ENCODE measurements around the gene UGT2B17. TPM values are rescaled to one million over a fixed set of nuclear protein-coding genes. Genes with fewer than 3 reads are reported as not detected.
"Not testable (repeated sequence)": the region's sequence is repeated elsewhere in the genome, so short reads cannot be mapped to it uniquely, and the experiment has no call there.

Gene UGT2B17
- total and polyA plus RNA-seq, 2 of the 13 experiments (the other 11 are each of a cell fraction or from before 2014, with no cell fraction given): not detected

- CTCF ChIA-PET (ENCODE audit: low intra/inter-chr PET ratio, low total read pairs): no interaction called here
Measured at GRCh38 chr4:68535974-68536373, 40.1 kb downstream of the UGT2B17 start.

GRCh38 chr4:68522232-68522631, 53.9 kb downstream of the UGT2B17 start:
- H3K27me3 ChIP-seq (ENCODE audit: control insufficient read depth in 1 of 2, insufficient read depth in 2 of 2, low read length in 2 of 2); FAIRE-seq; CTCF ChIA-PET (ENCODE audit: low intra/inter-chr PET ratio, low total read pairs); H4K20me1 ChIP-seq (ENCODE audit: insufficient read depth, low read length); H3K9ac ChIP-seq (ENCODE audit: insufficient read depth, low read depth, low read length); H2AFZ ChIP-seq (ENCODE audit: low read length); H3K4me2 ChIP-seq (ENCODE audit: low read depth, low read length); H3K36me3 ChIP-seq (replicated peaks in 1 of 2; ENCODE audit: control insufficient read depth in 1 of 2, insufficient read depth in 2 of 2, low read length in 2 of 2); in situ Hi-C loops (cut with HindIII; ENCODE audit: extremely low pct_ligation_motif_present, low pct_unique_long_range_greater_than_20kb); ATAC-seq; DNase-seq (ENCODE audit: low spot score); H3K9me3 ChIP-seq (ENCODE audit: low read length); H3K4me1 ChIP-seq (ENCODE audit: insufficient read depth, low read length); H3K79me2 ChIP-seq (ENCODE audit: insufficient read depth, low read length); H3K4me3 ChIP-seq (replicated peaks in 1 of 3; ENCODE audit: insufficient read depth in 1 of 3, low read depth in 2 of 3, low read length in 3 of 3); BruUV-seq (replicated peaks); POLR2A ChIA-PET; intact Hi-C loops (cut with micrococcal nuclease; ENCODE audit: unreplicated experiment); H3K27ac ChIP-seq (ENCODE audit: extremely low read length, insufficient read depth, low read length): not testable (repeated sequence)
- WGBS (ENCODE audit: low lambda C conversion rate): 80% methylated on average over 1 of the region's 1 CpG

More at GRCh38 chr4:68535974-68536373, 40.1 kb downstream of the UGT2B17 start:
- FAIRE-seq: no peak
- no peak overlapping the region for H3K9ac ChIP-seq (ENCODE audit: insufficient read depth, low read depth, low read length)
- no peaks in the 10 kb centered on the region for H3K4me1 ChIP-seq (ENCODE audit: insufficient read depth, low read length)
- WGBS (ENCODE audit: low lambda C conversion rate): 60% methylated on average over 2 of the region's 6 CpGs
- ATAC-seq: no peak
- POLR2A ChIA-PET: no interaction called here
- no peak overlapping the region for H3K4me2 ChIP-seq (ENCODE audit: low read depth, low read length)
- H4K20me1 ChIP-seq (ENCODE audit: insufficient read depth, low read length): no peaks in the 10 kb centered on the region
- no peaks in the 10 kb centered on the region for H3K27me3 ChIP-seq (ENCODE audit: control insufficient read depth in 1 of 2, insufficient read depth in 2 of 2, low read length in 2 of 2)
- TF ChIP-seq SMAD3 (CRISPR knock-in tag; IDR thresholded peaks at IDR 0.05): no peak
- TF ChIP-seq GTF3A (CRISPR knock-in tag; conservative IDR thresholded peaks at IDR 0.05): no peak
- no peak for TF ChIP-seq JUNB (CRISPR knock-in tag; IDR thresholded peaks at IDR 0.05; ENCODE audit: borderline replicate concordance)
- no peak for TF ChIP-seq HDAC2 (CRISPR knock-in tag; IDR thresholded peaks at IDR 0.05)
- H3K9me3 ChIP-seq (ENCODE audit: low read length): no peaks in the 10 kb centered on the region
- no peak overlapping the region for H3K27ac ChIP-seq (ENCODE audit: extremely low read length, insufficient read depth, low read length)
- DNase-seq (ENCODE audit: low spot score): no peak
- in situ Hi-C loops (cut with HindIII; ENCODE audit: extremely low pct_ligation_motif_present, low pct_unique_long_range_greater_than_20kb) (no loop called here), intact Hi-C loops (cut with micrococcal nuclease; ENCODE audit: unreplicated experiment) (no loop called here)
- H3K36me3 ChIP-seq (replicated peaks in 1 of 2; ENCODE audit: control insufficient read depth in 1 of 2, insufficient read depth in 2 of 2, low read length in 2 of 2): no peaks in the 10 kb centered on the region
- no TSS peak for BruUV-seq (replicated peaks)
- no peak overlapping the region for H3K4me3 ChIP-seq (replicated peaks in 1 of 3; ENCODE audit: insufficient read depth in 1 of 3, low read depth in 2 of 3, low read length in 3 of 3)
- no peak overlapping the region for H2AFZ ChIP-seq (ENCODE audit: low read length)
- no peaks in the 10 kb centered on the region for H3K79me2 ChIP-seq (ENCODE audit: insufficient read depth, low read length)

Measured in HepG2 (cell line).